ENCODE measurements around the gene CLDN11.

Gene CLDN11

DNA sequence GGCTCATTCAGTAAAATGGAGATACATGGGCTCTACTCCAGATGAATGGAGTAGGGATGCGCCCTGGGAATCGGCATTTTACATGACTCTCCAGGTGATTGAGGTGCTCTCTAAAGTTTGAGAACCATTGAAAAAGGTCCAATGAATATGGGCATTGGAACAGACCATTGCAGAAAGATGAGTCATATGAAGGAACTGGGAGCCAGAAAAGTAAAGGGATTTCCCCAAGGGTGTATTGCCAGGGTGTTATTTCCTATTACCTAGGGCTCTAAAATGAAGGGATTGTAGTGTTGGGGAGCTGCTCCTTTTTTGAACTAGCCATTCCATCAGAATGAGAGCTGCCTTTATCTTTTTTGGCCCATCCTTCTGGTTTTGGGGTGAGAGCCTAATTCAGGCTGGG, 21.7 kb downstream of the CLDN11 start:
- POLR2A ChIA-PET, result no interaction called here
- no peak for TF ChIP-seq L3MBTL2 (conservative IDR thresholded peaks at IDR 0.05)
- no peak for TF ChIP-seq SUZ12 (IDR thresholded peaks at IDR 0.05)
- TF ChIP-seq FOXK2 (IDR thresholded peaks at IDR 0.05), result no peak
- no peak for TF ChIP-seq SP1 (IDR thresholded peaks at IDR 0.05)
- TF ChIP-seq ELF4 (IDR thresholded peaks at IDR 0.05), result no peak
- TF ChIP-seq, protein P1, sequence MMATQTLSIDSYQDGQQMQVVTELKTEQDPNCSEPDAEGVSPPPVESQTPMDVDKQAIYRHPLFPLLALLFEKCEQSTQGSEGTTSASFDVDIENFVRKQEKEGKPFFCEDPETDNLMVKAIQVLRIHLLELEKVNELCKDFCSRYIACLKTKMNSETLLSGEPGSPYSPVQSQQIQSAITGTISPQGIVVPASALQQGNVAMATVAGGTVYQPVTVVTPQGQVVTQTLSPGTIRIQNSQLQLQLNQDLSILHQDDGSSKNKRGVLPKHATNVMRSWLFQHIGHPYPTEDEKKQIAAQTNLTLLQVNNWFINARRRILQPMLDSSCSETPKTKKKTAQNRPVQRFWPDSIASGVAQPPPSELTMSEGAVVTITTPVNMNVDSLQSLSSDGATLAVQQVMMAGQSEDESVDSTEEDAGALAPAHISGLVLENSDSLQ (IDR thresholded peaks at IDR 0.05), result no peak
- no peak for TF ChIP-seq CTBP1 (IDR thresholded peaks at IDR 0.05; ENCODE audit: borderline replicate concordance)
- no peak for TF ChIP-seq ARNT (IDR thresholded peaks at IDR 0.05)
- TF ChIP-seq NFRKB (IDR thresholded peaks at IDR 0.05), result no peak
- TF ChIP-seq BHLHE40 (IDR thresholded peaks at IDR 0.05; ENCODE audit: borderline replicate concordance), result no peak
- no peak for TF ChIP-seq LEF1 (IDR thresholded peaks at IDR 0.05; ENCODE audit: borderline replicate concordance)
- TF ChIP-seq HDGF (IDR thresholded peaks at IDR 0.05; ENCODE audit: borderline replicate concordance), result no peak
- TF ChIP-seq TARDBP (IDR thresholded peaks at IDR 0.05), result no peak
- TF ChIP-seq FOXA1 (IDR thresholded peaks at IDR 0.05), result no peak
- no peak for TF ChIP-seq FOXM1 (IDR thresholded peaks at IDR 0.05; ENCODE audit: borderline replicate concordance)
- TF ChIP-seq ZNF384 (IDR thresholded peaks at IDR 0.05), result no peak
- CTCF ChIA-PET, result no interaction called here
- no peak for DNase-seq (ENCODE audit: extremely low spot score)

DNA sequence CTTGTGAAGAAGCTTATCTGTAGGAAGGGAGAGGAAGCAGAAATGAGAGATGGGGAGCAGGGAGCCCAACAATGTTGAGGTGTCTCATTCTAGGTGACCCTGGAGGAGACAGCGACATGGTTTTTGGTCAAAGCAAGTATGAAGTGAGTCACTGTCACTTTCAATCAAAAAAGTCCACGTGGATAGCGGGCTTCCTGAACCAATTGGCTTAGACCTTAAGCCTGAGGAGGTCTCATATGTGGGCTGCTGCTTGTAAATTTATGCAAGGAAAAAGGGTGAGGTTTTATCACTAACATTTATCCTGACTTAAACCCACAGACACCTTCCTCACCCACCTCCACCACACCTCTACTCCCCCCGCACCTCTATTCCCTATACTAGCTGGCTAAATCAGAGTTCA, 22.7 kb downstream of the CLDN11 start:
- POLR2A ChIA-PET, result no interaction called here
- DNase-seq (ENCODE audit: extremely low spot score), result no peak
- CTCF ChIA-PET, result no interaction called here
- no peak for TF ChIP-seq CTBP1 (IDR thresholded peaks at IDR 0.05; ENCODE audit: borderline replicate concordance)
- TF ChIP-seq, protein P1 (IDR thresholded peaks at IDR 0.05), result no peak
- TF ChIP-seq TARDBP (IDR thresholded peaks at IDR 0.05), result no peak
- no peak for TF ChIP-seq FOXM1 (IDR thresholded peaks at IDR 0.05; ENCODE audit: borderline replicate concordance)
- TF ChIP-seq SP1 (IDR thresholded peaks at IDR 0.05), result no peak
- no peak for TF ChIP-seq BHLHE40 (IDR thresholded peaks at IDR 0.05; ENCODE audit: borderline replicate concordance)
- no peak for TF ChIP-seq LEF1 (IDR thresholded peaks at IDR 0.05; ENCODE audit: borderline replicate concordance)

DNA sequence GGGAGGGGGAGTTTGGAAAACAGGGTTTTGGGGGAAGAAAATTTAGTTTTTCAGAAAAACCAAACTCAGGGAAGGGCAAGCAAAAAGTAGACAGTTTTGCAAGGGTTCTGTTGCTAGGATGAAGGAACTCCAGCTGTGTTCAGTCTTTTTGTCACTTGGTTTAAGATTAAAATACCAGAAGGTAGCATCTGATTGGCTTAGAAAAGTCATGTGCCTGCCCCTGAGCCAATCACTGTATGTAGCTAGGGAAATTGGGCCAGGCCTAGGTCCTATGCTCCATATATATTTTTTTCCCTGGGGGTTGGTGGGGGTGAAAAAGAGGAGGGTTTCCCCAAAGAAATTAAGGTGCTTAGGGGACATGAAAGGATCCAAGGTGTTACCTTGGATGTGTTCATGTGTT, 24.3 kb downstream of the CLDN11 start:
- DNase-seq (ENCODE audit: extremely low spot score), result no peak
- ChIA-PET CTCF (no interaction called here), POLR2A (no interaction called here)
- TF ChIP-seq HDGF (IDR thresholded peaks at IDR 0.05; ENCODE audit: borderline replicate concordance) (no peak), TARDBP (IDR thresholded peaks at IDR 0.05) (no peak), SUZ12 (IDR thresholded peaks at IDR 0.05) (no peak), FOXK2 (IDR thresholded peaks at IDR 0.05) (no peak), ARNT (IDR thresholded peaks at IDR 0.05) (no peak), CTBP1 (IDR thresholded peaks at IDR 0.05; ENCODE audit: borderline replicate concordance) (no peak), L3MBTL2 (conservative IDR thresholded peaks at IDR 0.05) (no peak), FOXM1 (IDR thresholded peaks at IDR 0.05; ENCODE audit: borderline replicate concordance) (no peak), ELF4 (IDR thresholded peaks at IDR 0.05) (no peak), BHLHE40 (IDR thresholded peaks at IDR 0.05; ENCODE audit: borderline replicate concordance) (no peak), NFRKB (IDR thresholded peaks at IDR 0.05) (no peak)
- TF ChIP-seq, protein P1 (IDR thresholded peaks at IDR 0.05), result no peak

DNA sequence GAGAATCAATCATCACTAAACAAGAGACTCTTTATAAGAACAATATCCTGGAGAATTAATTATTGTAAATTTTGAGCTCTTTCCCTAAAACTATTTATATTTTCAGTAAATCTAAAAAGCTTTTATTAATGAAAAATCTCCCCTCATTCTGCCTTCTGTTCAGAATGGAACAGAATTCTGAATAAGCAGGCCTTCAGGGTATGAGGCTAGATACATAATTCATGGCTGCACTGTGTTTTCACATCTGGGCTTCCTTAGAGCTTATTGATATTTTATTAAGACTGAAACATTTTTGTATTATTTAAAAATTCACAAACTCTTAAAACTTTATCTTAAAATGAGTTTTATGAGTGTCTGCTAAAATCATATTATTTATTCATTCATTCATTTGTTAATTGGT, 24.8 kb downstream of the CLDN11 start:
- DNase-seq (ENCODE audit: extremely low spot score), result no peak
- POLR2A ChIA-PET, result no interaction called here
- CTCF ChIA-PET, result no interaction called here
- TF ChIP-seq LEF1 (IDR thresholded peaks at IDR 0.05; ENCODE audit: borderline replicate concordance) (no peak), ELF4 (IDR thresholded peaks at IDR 0.05) (no peak), SUZ12 (IDR thresholded peaks at IDR 0.05) (no peak), TARDBP (IDR thresholded peaks at IDR 0.05) (no peak), SP1 (IDR thresholded peaks at IDR 0.05) (no peak), L3MBTL2 (conservative IDR thresholded peaks at IDR 0.05) (no peak), HDGF (IDR thresholded peaks at IDR 0.05; ENCODE audit: borderline replicate concordance) (no peak), ARNT (IDR thresholded peaks at IDR 0.05) (no peak), FOXK2 (IDR thresholded peaks at IDR 0.05) (no peak), BHLHE40 (IDR thresholded peaks at IDR 0.05; ENCODE audit: borderline replicate concordance) (no peak), NFRKB (IDR thresholded peaks at IDR 0.05) (no peak), FOXA1 (IDR thresholded peaks at IDR 0.05) (no peak), ZNF384 (IDR thresholded peaks at IDR 0.05) (no peak), FOXM1 (IDR thresholded peaks at IDR 0.05; ENCODE audit: borderline replicate concordance) (no peak), CTBP1 (IDR thresholded peaks at IDR 0.05; ENCODE audit: borderline replicate concordance) (no peak)
- TF ChIP-seq, protein P1 (IDR thresholded peaks at IDR 0.05), result no peak

GRCh38 chr3:170448584-170448983, 29.9 kb downstream of the CLDN11 start:
- ChIA-PET POLR2A (no interaction called here), CTCF (no interaction called here)
- TF ChIP-seq, protein P1 (IDR thresholded peaks at IDR 0.05), result no peak
- TF ChIP-seq HDGF (IDR thresholded peaks at IDR 0.05; ENCODE audit: borderline replicate concordance), result no peak
- no peak for TF ChIP-seq SP1 (IDR thresholded peaks at IDR 0.05)
- TF ChIP-seq ELF4 (IDR thresholded peaks at IDR 0.05), result no peak
- DNase-seq (ENCODE audit: extremely low spot score), result no peak
